Measurements from ENCODE around the gene COTL1. TPM values are rescaled to one million over a fixed set of nuclear protein-coding genes. Genes with fewer than 3 reads are reported as not detected.
A peak's percentile ranks its signal among the peaks of the same experiment; 100 is the strongest.

Gene COTL1
- total and polyA plus RNA-seq, 9 of the 15 experiments (the other 6 are each of a cell fraction or from before 2014, with no cell fraction given) = 27.7 to 185 (median 72.5) TPM

GRCh38 chr16:84541999-84542817, 75.7 kb downstream of the COTL1 start:
- ChIA-PET POLR2A (interaction anchor here (0.5 to 3.0 kb wide), 4 partner anchors 10 to 58 kb away, joined by 4 to 10 read pairs (median 7); no protein-coding TSS in a partner anchor), CTCF (ENCODE audit: low intra/inter-chr PET ratio) (no interaction called here)
- WGBS (ENCODE audit: insufficient coverage, low coverage, missing lambda C conversion rate) = 55% methylated on average over 7 of the region's 7 CpGs
- no TSS peak for BruUV-seq (replicated peaks)
- intact Hi-C loops (cut with micrococcal nuclease) = no loop called here
- H3K27me3 ChIP-seq (ENCODE audit: control insufficient read depth in 2 of 2, insufficient read depth in 2 of 2, low read length in 2 of 2) = peaks cover 0 to 7% of the 10 kb centered on the region in 2 experiments; a peak in 2 of 5 replicates
- peaks cover 4% of the 10 kb centered on the region; the same call in 1 of the 2 replicates for H3K9me3 ChIP-seq (replicated peaks; ENCODE audit: control insufficient read depth, insufficient read depth, low read depth, low read length)
- no peaks in the 10 kb centered on the region for H4K20me1 ChIP-seq (replicated peaks; ENCODE audit: control insufficient read depth, insufficient read depth, low read length)
- no peak for DNase-seq (ENCODE audit: extremely low read depth in 1 of 4, low spot score in 3 of 4)
- peaks cover 16 to 37% of the 10 kb centered on the region in 2 experiments for H3K4me1 ChIP-seq (replicated peaks in 1 of 2; ENCODE audit: control insufficient read depth in 2 of 2, insufficient read depth in 2 of 2, low read length in 2 of 2)
- ATAC-seq = no peak
- peak overlapping the region; percentile 4; the same call in 1 of the 3 replicates for H3K27ac ChIP-seq (ENCODE audit: extremely low read depth, low read depth, low read length)
- H2AFZ ChIP-seq (ENCODE audit: low read depth, low read length) = peak overlapping the region; percentile 77
- no peak for FAIRE-seq
- no peak overlapping the region for H3K4me2 ChIP-seq (ENCODE audit: insufficient read depth, low read length)
- in situ Hi-C loops (cut with MboI) = no loop called here
- no peaks in the 10 kb centered on the region for H3K9me1 ChIP-seq (ENCODE audit: control insufficient read depth, insufficient read depth, low read length)
- H3K9ac ChIP-seq (ENCODE audit: insufficient read depth in 1 of 2, low read depth in 2 of 2, low read length in 2 of 2) = peak overlapping the region in 1 of 2 experiments; percentile 30; a peak in 1 of 4 replicates
- no peaks in the 10 kb centered on the region for H3K79me2 ChIP-seq (ENCODE audit: control insufficient read depth, insufficient read depth, low read length)
- H3K4me3 ChIP-seq = no peak overlapping the region
- H3K36me3 ChIP-seq (ENCODE audit: control insufficient read depth, insufficient read depth, low read length) = no peaks in the 10 kb centered on the region
- TF ChIP-seq MTF1 (CRISPR knock-in tag; IDR thresholded peaks at IDR 0.05; ENCODE audit: borderline replicate concordance) = no peak
- no peak for TF ChIP-seq KAT2B (IDR thresholded peaks at IDR 0.05; ENCODE audit: low read depth, low read length)
- 0 out of 2 replicates have a peak, but pooled peaks have one; percentile 11 for TF ChIP-seq EP400 (IDR thresholded peaks at IDR 0.05)
- no peak for TF ChIP-seq PBX2 (CRISPR knock-in tag; IDR thresholded peaks at IDR 0.05; ENCODE audit: low read depth)
- TF ChIP-seq PBX2 (tag; conservative IDR thresholded peaks at IDR 0.05; ENCODE audit: low read depth) = 0 out of 2 replicates have a peak, but pooled peaks have one; percentile 24
- peak; percentile 26; the same call in 1 of the 2 replicates for TF ChIP-seq ZNF592 (IDR thresholded peaks at IDR 0.05)
- TF ChIP-seq ETV6 (IDR thresholded peaks at IDR 0.05; ENCODE audit: borderline replicate concordance in 1 of 2, low read depth in 2 of 2, low read length in 1 of 2) = no peak
- TF ChIP-seq ETV6 (CRISPR knock-in tag; IDR thresholded peaks at IDR 0.05; ENCODE audit: borderline replicate concordance) = no peak
- no peak for TF ChIP-seq RBM14 (IDR thresholded peaks at IDR 0.05; ENCODE audit: borderline replicate concordance, insufficient read depth, low read depth, low read length)
- TF ChIP-seq GTF2B (IDR thresholded peaks at IDR 0.05; ENCODE audit: extremely low read depth, insufficient read length) = no peak

Measured in K562 (cell line).